LNCAP (cell line): Measurements from ENCODE around the gene MRPL14.

ENCODE experiments used
- TF ChIP-seq, protein P1 (sequence below): fragments of 450-650 bp; IDR thresholded peaks from 2 replicates; pipeline ENCODE4 v1.5.1; 2017; ENCODE audit warnings: mild to moderate bottlenecking

MRPL14 gene

DNA sequence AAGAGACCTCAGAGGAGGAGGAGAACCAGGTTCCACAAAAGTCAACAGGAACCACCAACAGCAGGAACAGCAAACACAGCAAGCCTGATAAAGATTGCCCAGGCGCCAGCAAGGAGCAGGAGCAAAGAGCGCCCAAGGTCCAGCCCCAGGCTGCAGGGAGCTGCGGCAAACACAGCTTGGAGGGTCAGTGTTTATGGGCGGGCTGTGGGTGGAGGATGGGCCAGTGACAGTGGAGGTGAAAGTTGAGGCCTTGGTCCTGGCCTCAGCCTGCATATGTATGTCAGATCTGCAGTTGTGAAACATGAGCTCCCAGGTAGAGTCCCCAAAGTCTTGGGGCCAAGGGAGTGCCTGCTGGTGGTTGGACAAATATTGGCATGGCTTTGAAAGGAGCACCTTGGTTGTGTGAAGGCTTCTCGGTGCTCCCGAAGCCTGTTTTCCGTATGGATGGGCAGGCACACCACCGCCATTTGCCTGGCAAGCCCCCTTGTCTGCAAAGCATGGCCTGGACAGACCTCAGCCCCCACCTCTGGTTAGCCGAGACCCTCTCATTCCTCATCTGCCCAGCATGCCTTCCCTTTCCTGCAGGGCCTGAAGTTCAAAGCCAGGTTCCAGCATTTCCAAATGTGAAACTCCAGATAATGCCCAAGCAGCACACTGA lies 29.4 kb upstream of the MRPL14 start:
- TF ChIP-seq, protein P1, sequence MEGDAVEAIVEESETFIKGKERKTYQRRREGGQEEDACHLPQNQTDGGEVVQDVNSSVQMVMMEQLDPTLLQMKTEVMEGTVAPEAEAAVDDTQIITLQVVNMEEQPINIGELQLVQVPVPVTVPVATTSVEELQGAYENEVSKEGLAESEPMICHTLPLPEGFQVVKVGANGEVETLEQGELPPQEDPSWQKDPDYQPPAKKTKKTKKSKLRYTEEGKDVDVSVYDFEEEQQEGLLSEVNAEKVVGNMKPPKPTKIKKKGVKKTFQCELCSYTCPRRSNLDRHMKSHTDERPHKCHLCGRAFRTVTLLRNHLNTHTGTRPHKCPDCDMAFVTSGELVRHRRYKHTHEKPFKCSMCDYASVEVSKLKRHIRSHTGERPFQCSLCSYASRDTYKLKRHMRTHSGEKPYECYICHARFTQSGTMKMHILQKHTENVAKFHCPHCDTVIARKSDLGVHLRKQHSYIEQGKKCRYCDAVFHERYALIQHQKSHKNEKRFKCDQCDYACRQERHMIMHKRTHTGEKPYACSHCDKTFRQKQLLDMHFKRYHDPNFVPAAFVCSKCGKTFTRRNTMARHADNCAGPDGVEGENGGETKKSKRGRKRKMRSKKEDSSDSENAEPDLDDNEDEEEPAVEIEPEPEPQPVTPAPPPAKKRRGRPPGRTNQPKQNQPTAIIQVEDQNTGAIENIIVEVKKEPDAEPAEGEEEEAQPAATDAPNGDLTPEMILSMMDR: no peak

DNA sequence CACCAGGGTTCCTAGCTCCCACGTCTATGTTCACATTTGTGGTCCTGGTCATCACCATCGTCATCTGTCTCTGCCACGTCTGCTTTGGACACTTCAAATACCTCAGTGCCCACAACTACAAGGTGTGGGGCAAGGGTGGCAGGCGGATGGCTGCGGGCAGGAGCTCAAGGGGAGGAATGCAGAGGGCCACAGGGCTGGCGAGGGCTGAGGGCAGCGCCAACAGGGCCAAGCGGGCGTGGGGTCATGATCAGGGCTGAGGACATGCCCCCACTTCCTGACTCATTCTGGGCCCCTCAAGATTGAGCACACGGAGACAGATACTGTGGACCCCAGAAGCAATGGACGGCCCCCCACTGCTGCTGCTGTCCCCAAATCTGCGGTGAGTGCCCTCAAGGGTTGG lies 26.8 kb upstream of the MRPL14 start:
- TF ChIP-seq, protein P1: no peak

DNA sequence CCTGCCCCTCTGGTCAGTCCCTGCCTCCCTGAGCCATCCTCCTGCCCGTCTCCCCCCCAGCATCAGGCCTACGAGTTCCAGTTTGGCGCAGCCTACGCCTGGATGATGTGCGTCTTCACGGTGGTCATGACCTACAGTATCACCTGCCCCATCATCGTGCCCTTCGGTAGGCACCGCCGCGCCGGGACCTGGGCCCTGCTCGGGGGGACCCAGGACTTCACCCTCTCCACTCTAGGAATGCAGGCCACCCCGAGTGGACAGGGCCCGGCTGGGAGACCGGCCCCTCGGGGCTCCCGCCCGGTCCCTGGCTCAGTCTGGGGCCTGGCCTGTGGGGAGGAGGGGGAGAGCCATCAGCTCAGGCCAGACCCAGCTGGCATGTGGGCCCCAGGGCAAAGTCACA lies 25.3 kb upstream of the MRPL14 start:
- TF ChIP-seq, protein P1: no peak

DNA sequence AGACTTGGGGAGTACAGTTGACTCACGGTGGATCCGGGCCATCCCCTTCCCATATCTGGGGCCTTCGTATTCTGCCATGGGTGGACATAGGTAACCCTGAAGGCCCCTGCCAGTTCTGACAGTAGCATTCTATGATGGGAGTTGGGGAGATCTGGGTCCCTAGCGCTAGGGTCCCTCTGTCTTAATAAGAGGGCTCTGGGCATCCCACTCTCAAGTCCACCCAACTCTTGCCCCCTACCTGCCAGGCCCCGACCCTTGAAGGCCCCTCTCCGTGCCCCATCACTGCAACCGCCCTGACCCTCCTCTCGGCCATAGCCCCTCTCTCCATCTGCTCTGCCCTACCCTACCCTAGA lies 24.8 kb upstream of the MRPL14 start:
- TF ChIP-seq, protein P1: peak; percentile 38

DNA sequence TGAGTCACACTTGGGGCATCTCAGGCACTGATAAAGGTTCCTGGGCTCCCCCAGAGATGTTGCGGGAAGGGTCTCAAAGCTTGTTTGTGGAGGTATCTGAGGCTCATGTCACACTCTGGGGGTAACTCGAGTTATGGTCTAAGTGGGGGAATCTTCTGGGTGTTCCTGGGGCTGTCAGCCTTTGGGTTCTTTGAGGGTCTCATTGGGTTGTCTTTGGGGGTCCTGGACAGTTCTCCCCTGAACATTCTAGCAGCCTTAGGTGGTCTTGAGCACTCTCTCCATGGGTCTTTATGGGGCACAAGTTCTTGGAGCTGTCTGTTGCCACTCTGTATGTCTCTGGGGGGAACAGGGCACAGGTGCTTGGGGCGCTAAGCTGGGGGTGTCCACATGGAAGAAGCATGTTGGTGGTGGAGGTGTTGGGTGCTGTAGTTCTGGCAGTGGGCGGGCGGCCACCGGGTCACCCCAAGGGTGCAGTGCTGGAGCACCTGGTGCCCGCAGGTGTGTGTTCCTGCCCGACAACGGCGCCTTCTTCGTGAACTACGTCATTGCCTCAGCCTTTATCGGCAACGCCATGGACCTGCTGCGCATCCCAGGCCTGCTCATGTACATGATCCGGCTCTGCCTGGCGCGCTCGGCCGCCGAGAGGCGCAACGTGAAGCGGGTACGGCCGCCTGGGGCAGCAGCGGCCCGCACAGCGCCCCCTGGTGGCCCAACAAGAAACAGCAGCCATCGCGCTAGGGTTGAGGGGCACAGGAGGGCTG lies 24.3 kb upstream of the MRPL14 start:
- TF ChIP-seq, protein P1: peak; percentile 99

DNA sequence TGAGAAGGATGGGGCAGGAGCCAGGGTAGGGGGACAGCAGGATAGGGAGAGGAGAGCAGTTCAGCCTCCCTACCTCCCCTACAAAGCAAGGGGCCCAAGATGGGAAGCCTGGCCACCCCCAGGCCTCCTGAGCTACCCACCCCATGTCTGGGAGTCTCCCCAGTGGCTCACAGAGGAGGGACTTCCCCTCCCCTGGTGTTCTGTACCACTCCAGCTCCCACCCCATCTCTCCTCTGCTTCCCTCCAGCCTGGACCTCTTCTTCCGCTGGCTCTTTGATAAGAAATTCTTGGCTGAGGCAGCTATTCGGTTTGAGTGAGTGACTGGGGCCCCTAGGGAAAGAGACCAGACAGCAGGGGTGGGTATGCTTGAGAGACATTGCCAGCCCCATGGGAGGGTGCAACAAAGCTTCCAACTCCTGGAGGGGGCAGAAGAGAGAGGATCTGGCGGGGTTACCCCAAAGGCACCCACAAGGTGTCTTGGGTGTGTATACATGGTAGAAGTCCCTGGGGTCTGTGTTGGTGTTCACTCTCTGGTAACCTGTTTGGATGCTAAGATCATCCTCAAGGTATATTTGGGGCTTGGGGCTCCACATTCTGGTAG lies 23.2 kb upstream of the MRPL14 start:
- TF ChIP-seq, protein P1: no peak

DNA sequence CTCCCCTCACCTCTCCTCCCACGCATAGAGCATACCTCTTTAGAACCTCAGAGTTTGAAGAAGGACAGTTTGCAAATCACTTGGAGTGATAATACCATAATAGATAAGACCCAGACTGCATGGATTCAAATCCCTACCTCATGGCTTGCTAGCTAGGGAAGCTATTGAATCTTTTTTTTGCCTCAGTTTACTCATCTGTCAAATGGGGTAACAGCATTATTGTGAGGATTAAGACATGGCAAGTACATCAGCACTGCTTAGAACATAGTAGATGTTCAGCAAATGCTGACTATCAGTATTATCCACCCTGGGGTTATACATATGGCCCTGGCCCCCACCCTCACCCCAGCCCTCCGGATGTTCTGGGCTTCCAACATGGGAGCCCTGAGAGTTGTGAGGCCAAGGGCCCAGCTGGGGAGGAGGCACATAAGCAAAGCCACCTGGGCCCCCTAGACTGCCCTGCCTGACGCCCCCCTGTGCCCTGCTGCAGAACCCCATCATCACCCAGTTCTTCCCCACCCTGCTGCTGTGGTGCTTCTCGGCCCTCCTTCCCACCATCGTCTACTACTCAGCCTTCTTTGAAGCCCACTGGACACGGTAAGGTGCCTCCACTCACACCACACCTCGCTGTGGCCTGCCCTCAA lies 22.2 kb upstream of the MRPL14 start:
- TF ChIP-seq, protein P1: no peak
